ENCODE measurements around the gene CFAP68. TPM values are rescaled to one million over a fixed set of nuclear protein-coding genes. Genes with fewer than 3 reads are reported as not detected.
A peak's percentile ranks its signal among the peaks of the same experiment; 100 is the strongest.

The CFAP68 gene
- total and polyA plus RNA-seq, 2 of the 13 experiments (the other 11 are each of a cell fraction or from before 2014, with no cell fraction given): 22.2 to 25.6 TPM

GRCh38 chr11:111878849-111879636, at the start of gene CFAP68, which contains the start of gene FDXACB1 (continued):
- peak; percentile 42; the same call in 1 of the 2 replicates for TF ChIP-seq ZMYM3 (CRISPR knock-in tag; IDR thresholded peaks at IDR 0.05)
- no peak for TF ChIP-seq IRX3 (CRISPR knock-in tag; IDR thresholded peaks at IDR 0.05; ENCODE audit: borderline replicate concordance, low read depth)
- TF ChIP-seq SRSF9 (IDR thresholded peaks at IDR 0.05; ENCODE audit: borderline replicate concordance, insufficient read depth, low read depth, low read length, poor library complexity, severe bottlenecking): no peak
- TF ChIP-seq ZNF335 (CRISPR knock-in tag; IDR thresholded peaks at IDR 0.05): peak; percentile 43; the same call in 1 of the 2 replicates
- TF ChIP-seq NKX3-1 (CRISPR knock-in tag; IDR thresholded peaks at IDR 0.05): peak; percentile 42; the same call in 1 of the 2 replicates
- no peak for TF ChIP-seq ZNF468 (CRISPR knock-in tag; IDR thresholded peaks at IDR 0.05)
- TF ChIP-seq ZNF143 (CRISPR knock-in tag; IDR thresholded peaks at IDR 0.05): peak; percentile 59
- TF ChIP-seq ARID3A (IDR thresholded peaks at IDR 0.05; ENCODE audit: low read depth, low read length): peak; percentile 31; the same call in 1 of the 2 replicates
- TF ChIP-seq, protein P1, sequence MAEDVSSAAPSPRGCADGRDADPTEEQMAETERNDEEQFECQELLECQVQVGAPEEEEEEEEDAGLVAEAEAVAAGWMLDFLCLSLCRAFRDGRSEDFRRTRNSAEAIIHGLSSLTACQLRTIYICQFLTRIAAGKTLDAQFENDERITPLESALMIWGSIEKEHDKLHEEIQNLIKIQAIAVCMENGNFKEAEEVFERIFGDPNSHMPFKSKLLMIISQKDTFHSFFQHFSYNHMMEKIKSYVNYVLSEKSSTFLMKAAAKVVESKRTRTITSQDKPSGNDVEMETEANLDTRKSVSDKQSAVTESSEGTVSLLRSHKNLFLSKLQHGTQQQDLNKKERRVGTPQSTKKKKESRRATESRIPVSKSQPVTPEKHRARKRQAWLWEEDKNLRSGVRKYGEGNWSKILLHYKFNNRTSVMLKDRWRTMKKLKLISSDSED (CRISPR knock-in tag; IDR thresholded peaks at IDR 0.05): no peak
- TF ChIP-seq, protein P2, sequence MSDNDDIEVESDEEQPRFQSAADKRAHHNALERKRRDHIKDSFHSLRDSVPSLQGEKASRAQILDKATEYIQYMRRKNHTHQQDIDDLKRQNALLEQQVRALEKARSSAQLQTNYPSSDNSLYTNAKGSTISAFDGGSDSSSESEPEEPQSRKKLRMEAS (IDR thresholded peaks at IDR 0.05): peak; percentile 76
- no peak for TF ChIP-seq ZNF720 (CRISPR knock-in tag; IDR thresholded peaks at IDR 0.05)
- TF ChIP-seq ZNF274 (CRISPR knock-in tag; IDR thresholded peaks at IDR 0.05): peak; percentile 52; the same call in 1 of the 2 replicates
- no peak for TF ChIP-seq IKZF1 (IDR thresholded peaks at IDR 0.05)
- no peak for TF ChIP-seq NFIC (IDR thresholded peaks at IDR 0.05; ENCODE audit: low read length)
- no peak for TF ChIP-seq SATB2 (CRISPR knock-in tag; IDR thresholded peaks at IDR 0.05)
- TF ChIP-seq MIXL1 (CRISPR knock-in tag; IDR thresholded peaks at IDR 0.05): no peak; the same call in 1 of the 2 replicates
- TF ChIP-seq NFE2 (CRISPR knock-in tag; IDR thresholded peaks at IDR 0.05): no peak
- peak; percentile 63; the same call in 1 of the 2 replicates for TF ChIP-seq ATF7-NPFF (CRISPR knock-in tag; IDR thresholded peaks at IDR 0.05; ENCODE audit: low read depth)
- peak; percentile 13; the same call in 1 of the 2 replicates for TF ChIP-seq ZNF746 (CRISPR knock-in tag; IDR thresholded peaks at IDR 0.05)
- peak; percentile 83 for TF ChIP-seq FOXJ3 (CRISPR knock-in tag; IDR thresholded peaks at IDR 0.05; ENCODE audit: borderline replicate concordance)
- peak; percentile 21; the same call in 1 of the 2 replicates for TF ChIP-seq ZNF652 (CRISPR knock-in tag; IDR thresholded peaks at IDR 0.05; ENCODE audit: borderline replicate concordance, low read depth)
- TF ChIP-seq BRD4 (CRISPR knock-in tag; IDR thresholded peaks at IDR 0.05): peak; percentile 74; the same call in 1 of the 2 replicates
- no peak for TF ChIP-seq ZKSCAN5 (CRISPR knock-in tag; IDR thresholded peaks at IDR 0.05)
